DMS79 treated with DMSO at 0.1 percent for 48 hours (cell line): ENCODE results near the gene SORCS2.

Experiments used
- DNase-seq: peaks from one replicate; lab custom pipeline; 2025; lab: John Stamatoyannopoulos, UW

SORCS2 gene

GRCh38 chr4:7637971-7638370, 445.6 kb downstream of the SORCS2 start:
- DNase-seq, result no peak

- DNase-seq, result no peak
These were observed 446.2 kb downstream of the SORCS2 start for GRCh38 chr4:7638489-7638888.

- DNase-seq, result no peak
These were observed 446.8 kb downstream of the SORCS2 start for GRCh38 chr4:7638984-7639789.

GRCh38 chr4:7640136-7640535, 447.8 kb downstream of the SORCS2 start:
- no peak for DNase-seq

- no peak for DNase-seq
These were observed 449.4 kb downstream of the SORCS2 start for GRCh38 chr4:7641712-7642111.

- no peak for DNase-seq
These were observed 450.6 kb downstream of the SORCS2 start for GRCh38 chr4:7642741-7643458.

GRCh38 chr4:7645158-7645557, 452.8 kb downstream of the SORCS2 start:
- DNase-seq, result no peak

GRCh38 chr4:7645956-7646355, 453.6 kb downstream of the SORCS2 start:
- DNase-seq, result no peak

- DNase-seq, result no peak
These were observed 454.2 kb downstream of the SORCS2 start for GRCh38 chr4:7646384-7647061.

GRCh38 chr4:7647186-7647585, 454.8 kb downstream of the SORCS2 start:
- no peak for DNase-seq

GRCh38 chr4:7647600-7648543, 455.5 kb downstream of the SORCS2 start:
- DNase-seq, result no peak

- DNase-seq, result no peak
These were observed 456.4 kb downstream of the SORCS2 start for GRCh38 chr4:7648544-7649395.

GRCh38 chr4:7649411-7649740, 457.0 kb downstream of the SORCS2 start:
- no peak for DNase-seq

GRCh38 chr4:7649741-7650531, 457.6 kb downstream of the SORCS2 start:
- DNase-seq, result no peak

GRCh38 chr4:7650606-7651385, 458.5 kb downstream of the SORCS2 start:
- no peak for DNase-seq

GRCh38 chr4:7651461-7651921, 459.2 kb downstream of the SORCS2 start:
- no peak for DNase-seq

- no peak for DNase-seq
These were observed 459.7 kb downstream of the SORCS2 start for GRCh38 chr4:7652006-7652405.

GRCh38 chr4:7652451-7652881, 460.1 kb downstream of the SORCS2 start:
- no peak for DNase-seq

- DNase-seq, result no peak
These were observed 460.6 kb downstream of the SORCS2 start for GRCh38 chr4:7652906-7653305.
